Peyer's patch (tissue), 4 donors: ENCODE measurements around the gene GABRB1. TPM values are rescaled to one million over a fixed set of nuclear protein-coding genes. Genes with fewer than 3 reads are reported as not detected.
A peak's percentile ranks its signal among the peaks of the same experiment; 100 is the strongest.

Experiments
- DNase-seq, 3 donors: peaks; one replicate each; pipeline ENCODE4 v3.0.0-alpha.2; 2017 to 2019
- H3K27ac ChIP-seq, 4 donors: fragments of 200-600 bp; sonication (generic); one replicate each; pipeline ENCODE4 v1.5.1; 2016 to 2019
- H3K27me3 ChIP-seq, 2 donors: fragments of 200-600 bp; sonication (generic); one replicate each; pipeline ENCODE4 v1.5.1; 2019
- H3K36me3 ChIP-seq, 3 donors: fragments of 200-600 bp; sonication (generic); one replicate each; pipeline ENCODE4 v1.5.1; 2016 to 2019
- H3K4me1 ChIP-seq, 4 donors: fragments of 200-600 bp; sonication (generic); one replicate each; pipeline ENCODE4 v1.5.1; 2016 to 2019
- H3K4me3 ChIP-seq, 4 donors: fragments of 200-600 bp; sonication (generic); 1 replicate in 3 of 4; 2 replicates in 1 of 4; pipeline ENCODE4 v1.5.1; 2016 to 2019; ENCODE audit warnings: mild to moderate bottlenecking in 1 of 4
- H3K9me3 ChIP-seq, 4 donors: fragments of 200-600 bp; sonication (generic); one replicate each; pipeline ENCODE4 v1.5.1; 2016 to 2019; ENCODE audit warnings: mild to moderate bottlenecking in 1 of 4
- CTCF ChIP-seq, 6 experiments: fragments of 450-650 bp in 4 of 6; fragments of 200-600 bp in 2 of 6; sonication (generic) in 1 of 6; IDR thresholded peaks; one replicate each; pipeline ENCODE4 v1.5.1; 2017 to 2019; ENCODE audit warnings: antibody characterized with exemption in 6 of 6, mild to moderate bottlenecking in 3 of 6, moderate library complexity in 1 of 6
- POLR2A ChIP-seq, 2 donors: fragments of 450-650 bp; IDR thresholded peaks; one replicate each; pipeline ENCODE4 v1.5.1; 2017; ENCODE audit warnings: antibody characterized with exemption in 2 of 2, mild to moderate bottlenecking in 2 of 2, moderate library complexity in 2 of 2
- total RNA-seq, 4 donors: library from RNA; depleted of rRNA; stranded (reverse); fragments of >200 nt; gene quantifications; one replicate each; pipeline ENCODE4 v1.1.0, GENCODE V29; 2016

GABRB1 gene
- total RNA-seq, 4 donors from 2014 or later, result not detected

DNA sequence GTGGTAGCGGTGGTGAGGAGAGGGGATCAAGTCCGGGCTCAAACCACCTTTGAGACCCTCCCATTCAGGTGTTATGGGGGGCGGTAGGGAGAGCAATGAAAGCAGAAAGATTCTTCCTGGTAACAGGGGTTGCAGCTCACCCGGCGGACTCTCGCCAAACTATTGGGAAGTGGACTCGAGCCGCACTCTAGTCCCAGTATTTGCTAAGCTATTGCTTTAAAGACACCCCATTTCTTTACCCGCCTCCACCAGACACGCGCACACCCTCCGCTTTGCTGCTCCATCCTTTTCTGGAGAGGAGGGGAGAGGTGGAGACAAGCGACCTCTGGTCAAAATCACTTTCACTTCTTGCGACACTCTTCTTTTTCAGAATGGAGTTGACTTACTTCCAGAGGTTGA lies 37.4 kb upstream of the GABRB1 start:
- peaks cover 0 to 14% (median 0%) of the 10 kb centered on the region in 4 donors for H3K4me1 ChIP-seq
- no peaks in the 10 kb centered on the region for H3K9me3 ChIP-seq
- H3K4me3 ChIP-seq, result peak overlapping the region in 2 of 4 donors; percentile 48 to 49
- DNase-seq, result no peak
- no peaks in the 10 kb centered on the region for H3K27me3 ChIP-seq
- TF ChIP-seq POLR2A (IDR thresholded peaks at IDR 0.05), result no peak
- TF ChIP-seq CTCF (IDR thresholded peaks at IDR 0.05), result no peak
- no peaks in the 10 kb centered on the region for H3K36me3 ChIP-seq
- H3K27ac ChIP-seq, result no peak overlapping the region

DNA sequence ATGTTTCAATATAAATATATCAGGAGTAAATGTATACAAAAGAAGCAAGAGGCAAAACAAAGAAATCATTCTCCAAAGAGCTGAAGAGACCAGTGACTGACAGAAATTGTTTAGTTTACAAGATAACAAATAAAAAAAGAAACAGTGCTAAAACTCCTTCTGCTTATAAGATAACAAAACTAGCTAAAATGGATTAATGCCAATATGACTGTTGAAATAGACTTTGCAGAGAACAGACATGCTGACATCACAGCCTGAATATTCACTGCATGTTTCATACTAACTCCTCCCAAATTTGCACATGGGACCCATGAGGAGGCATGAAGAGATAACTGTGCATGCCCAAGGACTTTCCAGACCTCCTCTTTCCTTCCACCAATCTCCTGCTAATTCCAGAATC lies 31.8 kb upstream of the GABRB1 start:
- Histone ChIP-seq H3K27ac (no peak overlapping the region), H3K27me3 (peaks cover 0 to 4% of the 10 kb centered on the region in 2 donors), H3K9me3 (no peaks in the 10 kb centered on the region), H3K4me1 (no peaks in the 10 kb centered on the region), H3K36me3 (no peaks in the 10 kb centered on the region), H3K4me3 (no peak overlapping the region)
- no peak for DNase-seq
- TF ChIP-seq POLR2A (IDR thresholded peaks at IDR 0.05) (no peak), CTCF (IDR thresholded peaks at IDR 0.05) (no peak)

DNA sequence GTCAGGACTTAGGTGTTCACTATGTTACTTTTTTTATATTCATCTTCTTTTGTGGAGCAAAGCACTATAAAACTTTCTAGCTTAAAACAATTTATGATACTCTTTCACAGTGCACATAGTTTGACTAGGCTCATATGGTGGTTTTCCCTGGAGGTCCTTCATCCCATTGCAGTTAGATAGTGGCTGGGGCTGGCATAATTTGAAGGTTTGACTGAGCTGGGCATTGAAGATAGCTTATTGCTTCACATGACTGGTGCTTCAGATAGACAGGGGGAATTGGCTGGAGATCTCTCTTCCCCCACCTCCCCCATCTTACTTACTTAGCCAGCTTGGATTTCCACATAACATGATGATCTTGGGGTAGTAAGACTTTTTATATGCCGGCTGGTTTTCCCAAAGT lies 31.0 kb upstream of the GABRB1 start:
- Histone ChIP-seq H3K4me3 (no peak overlapping the region), H3K4me1 (no peaks in the 10 kb centered on the region), H3K9me3 (no peaks in the 10 kb centered on the region), H3K27me3 (peaks cover 0 to 4% of the 10 kb centered on the region in 2 donors), H3K27ac (no peak overlapping the region), H3K36me3 (no peaks in the 10 kb centered on the region)
- TF ChIP-seq POLR2A (IDR thresholded peaks at IDR 0.05) (no peak), CTCF (IDR thresholded peaks at IDR 0.05) (no peak)
- no peak for DNase-seq

- DNase-seq, result no peak
- Histone ChIP-seq H3K4me3 (no peak overlapping the region), H3K9me3 (no peaks in the 10 kb centered on the region), H3K27ac (no peak overlapping the region), H3K4me1 (no peaks in the 10 kb centered on the region), H3K27me3 (peaks cover 0 to 4% of the 10 kb centered on the region in 2 donors), H3K36me3 (no peaks in the 10 kb centered on the region)
- peak in 3 of 6 experiments; percentile 28 to 43 (median 38) for TF ChIP-seq CTCF (IDR thresholded peaks at IDR 0.05)
- TF ChIP-seq POLR2A (IDR thresholded peaks at IDR 0.05), result no peak
These were observed 28.8 kb upstream of the GABRB1 start for GRCh38 chr4:47002580-47002979.

DNA sequence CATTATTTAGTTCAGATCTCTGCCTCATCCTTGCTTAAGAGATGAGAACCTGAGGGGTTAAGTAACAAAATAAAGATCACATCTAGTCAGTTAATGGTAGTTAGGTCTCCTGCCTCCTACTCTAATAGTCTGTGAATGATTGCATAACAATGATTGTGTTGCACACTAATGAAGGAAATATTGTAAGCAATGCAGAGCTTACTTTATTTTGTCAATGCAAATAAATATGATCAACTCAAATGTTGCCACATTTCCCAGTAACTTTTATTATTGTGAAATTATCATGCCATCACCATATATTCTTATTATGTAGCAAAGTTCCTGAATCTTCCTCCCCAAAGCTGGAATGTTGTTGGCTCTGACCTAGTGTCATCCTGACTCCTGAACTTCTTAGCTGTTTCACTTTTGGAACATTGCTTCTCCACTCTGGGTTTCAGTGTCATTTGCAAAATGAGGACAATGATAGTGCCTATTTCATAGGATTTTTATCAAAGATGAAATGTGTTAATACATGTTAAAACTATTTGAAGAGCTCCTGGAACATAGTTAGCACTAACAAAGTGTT lies 20.9 kb upstream of the GABRB1 start:
- TF ChIP-seq POLR2A (IDR thresholded peaks at IDR 0.05) (no peak), CTCF (IDR thresholded peaks at IDR 0.05) (no peak)
- DNase-seq, result no peak
- Histone ChIP-seq H3K36me3 (no peaks in the 10 kb centered on the region), H3K4me3 (no peak overlapping the region), H3K27ac (no peak overlapping the region), H3K27me3 (no peaks in the 10 kb centered on the region), H3K9me3 (no peaks in the 10 kb centered on the region), H3K4me1 (no peaks in the 10 kb centered on the region)
